GM18498 (cell line): ENCODE results near the gene HTR3D.
A peak's percentile ranks its signal among the peaks of the same experiment; 100 is the strongest.
"Not testable (repeated sequence)": the region's sequence is repeated elsewhere in the genome, so short reads cannot be mapped to it uniquely, and the experiment has no call there.

ENCODE experiments used
- ATAC-seq: cut with Tn5 transposase; IDR thresholded peaks from one replicate; pipeline ENCODE4 v1.9.1; 2021; ENCODE audit warnings: mild to moderate bottlenecking, moderate library complexity; ENCODE audit not compliant: unreplicated experiment

HTR3D gene, protein sequence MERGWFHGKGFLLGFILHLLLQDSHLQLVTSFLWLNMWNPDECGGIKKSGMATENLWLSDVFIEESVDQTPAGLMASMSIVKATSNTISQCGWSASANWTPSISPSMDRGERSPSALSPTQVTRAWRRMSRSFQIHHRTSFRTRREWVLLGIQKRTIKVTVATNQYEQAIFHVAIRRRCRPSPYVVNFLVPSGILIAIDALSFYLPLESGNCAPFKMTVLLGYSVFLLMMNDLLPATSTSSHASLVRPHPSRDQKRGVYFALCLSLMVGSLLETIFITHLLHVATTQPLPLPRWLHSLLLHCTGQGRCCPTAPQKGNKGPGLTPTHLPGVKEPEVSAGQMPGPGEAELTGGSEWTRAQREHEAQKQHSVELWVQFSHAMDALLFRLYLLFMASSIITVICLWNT

DNA sequence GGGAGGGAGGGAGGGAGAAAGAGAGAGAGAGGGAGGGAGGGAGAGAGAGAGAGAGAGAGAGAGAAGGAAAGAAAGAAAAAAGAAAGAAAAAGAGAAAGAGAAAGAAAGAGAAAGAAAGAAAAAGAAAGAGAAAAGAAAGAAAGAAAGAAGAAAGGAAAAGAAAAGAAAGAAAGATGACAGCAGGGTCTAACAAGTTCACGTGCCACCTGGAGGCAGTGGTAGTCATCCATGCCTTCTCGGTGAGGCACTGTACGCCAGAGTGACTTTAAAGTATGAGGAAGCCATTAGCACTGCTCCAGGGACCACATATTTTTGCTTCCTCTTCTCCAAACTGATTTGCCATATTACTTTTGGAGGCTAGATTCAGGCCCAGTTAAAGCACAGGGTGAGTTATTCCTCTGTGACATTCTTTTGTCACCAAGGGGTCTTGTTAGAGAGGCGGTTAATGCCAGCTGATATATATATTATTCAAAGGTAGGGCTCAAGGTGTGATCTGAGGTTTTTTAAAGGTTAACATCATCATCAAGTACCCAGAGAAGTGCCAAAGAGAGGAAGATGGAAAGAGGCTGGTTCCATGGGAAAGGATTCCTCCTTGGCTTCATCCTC, at the start of gene HTR3D:
Gene HTR3D (plus strand): TSS at position 556 of the 606 bp plus-strand sequence. CDS start 0 bp downstream, at position 556.
- ATAC-seq = no peak

DNA sequence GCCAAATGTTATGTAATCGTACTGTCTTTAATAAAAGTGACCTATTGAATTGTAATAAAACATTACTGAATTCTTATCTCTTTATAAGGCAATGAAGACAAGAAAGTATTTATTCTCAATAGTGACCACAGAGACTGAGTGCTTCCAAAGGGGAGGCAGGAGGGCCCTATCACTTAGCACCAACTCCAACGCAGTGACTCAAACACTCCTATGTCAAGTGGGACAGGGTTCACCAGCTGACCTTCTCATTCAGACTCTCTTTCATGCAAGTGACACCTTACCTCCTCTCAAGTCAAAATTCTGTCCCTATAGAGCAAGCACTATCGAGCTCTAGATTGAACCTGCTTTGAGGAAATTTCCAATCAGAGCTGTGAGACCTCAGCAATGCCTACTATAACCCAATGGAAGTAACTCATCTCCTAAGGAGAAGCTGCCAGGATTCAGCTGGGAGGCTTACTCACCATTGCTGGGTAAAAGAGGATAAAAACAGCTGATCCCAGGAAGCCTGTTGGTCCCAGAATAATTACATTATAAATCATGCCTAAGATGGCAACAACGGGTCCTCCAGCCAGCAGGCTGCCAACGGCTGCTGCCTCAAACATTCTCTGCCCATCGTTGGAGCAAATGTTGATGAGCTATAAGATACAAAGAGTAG, 49.4 kb upstream of the HTR3D start:
- no peak for ATAC-seq

DNA sequence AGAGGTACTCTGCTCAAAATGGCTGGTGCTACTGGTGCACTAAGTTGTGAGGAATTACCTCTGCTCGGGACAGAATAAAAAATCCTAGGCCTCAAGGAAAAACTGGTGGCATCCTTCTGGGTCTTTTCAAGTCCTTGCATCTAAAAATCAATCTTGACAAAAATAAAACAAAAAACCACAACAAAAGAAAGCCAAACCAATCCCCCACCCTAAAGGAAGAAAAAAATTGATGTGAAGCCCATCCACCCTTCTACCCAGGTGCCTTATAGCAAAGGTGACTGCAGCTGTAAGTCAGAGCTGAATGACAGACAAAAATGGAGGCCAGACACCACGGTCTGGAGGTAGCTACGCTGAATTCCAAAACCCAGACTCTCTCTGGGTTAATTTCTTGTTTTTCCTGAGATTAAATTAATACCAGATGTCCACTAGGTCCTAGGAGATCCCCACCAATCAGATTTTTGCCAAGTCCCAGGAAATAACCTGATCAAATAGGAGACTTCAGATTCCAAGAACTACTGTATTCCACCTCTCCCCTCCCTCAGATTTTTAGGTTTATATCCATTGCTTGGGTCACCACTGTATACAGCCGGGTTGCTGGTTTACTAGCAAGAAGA, 47.3 kb upstream of the HTR3D start:
- no peak for ATAC-seq

DNA sequence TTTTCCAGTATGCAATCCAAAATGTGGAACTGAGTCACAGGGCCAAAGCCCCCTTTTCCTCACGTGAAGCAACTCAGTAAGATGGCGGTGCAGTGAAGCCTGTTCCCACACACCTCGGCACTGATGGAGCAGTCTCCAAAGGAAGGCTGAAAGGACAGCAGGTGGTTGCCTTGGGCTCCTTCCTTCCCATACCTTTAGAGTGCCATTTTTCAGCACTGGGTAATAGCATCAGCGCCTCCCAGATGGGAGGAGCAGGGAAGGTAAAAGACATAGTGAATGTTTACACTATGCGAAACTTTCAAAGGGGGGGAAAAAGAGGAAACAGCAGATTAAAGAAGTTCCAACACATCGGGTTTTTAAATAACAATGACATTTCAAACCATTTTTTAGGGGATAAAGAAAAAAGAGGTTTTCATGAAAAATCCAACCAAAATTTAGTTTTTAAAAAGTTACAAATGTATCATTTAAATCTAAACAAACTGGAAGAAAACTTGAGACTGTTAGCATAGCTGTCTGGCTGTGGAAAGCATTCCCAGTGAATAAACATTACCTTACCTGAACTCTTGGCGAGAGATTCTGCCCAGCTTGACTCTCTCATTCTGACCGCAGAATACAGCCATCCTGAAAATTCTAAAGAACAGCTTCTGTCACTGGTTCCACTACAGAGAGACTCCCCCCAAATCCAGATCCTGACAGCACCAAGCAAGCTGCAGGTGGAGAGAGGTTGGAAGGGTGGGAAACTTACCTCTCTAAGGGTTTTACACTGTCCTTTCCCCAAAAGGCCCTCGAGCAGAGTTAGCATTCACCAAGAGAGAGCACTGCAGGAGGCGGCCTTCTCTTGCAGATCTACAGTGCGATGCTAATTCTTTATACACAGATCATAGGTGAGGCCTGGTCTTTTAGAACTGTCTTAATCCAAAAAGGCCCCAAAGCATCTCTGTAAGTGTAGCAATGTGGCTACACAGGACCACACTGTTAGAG, 46.5 kb upstream of the HTR3D start:
- ATAC-seq = no peak

DNA sequence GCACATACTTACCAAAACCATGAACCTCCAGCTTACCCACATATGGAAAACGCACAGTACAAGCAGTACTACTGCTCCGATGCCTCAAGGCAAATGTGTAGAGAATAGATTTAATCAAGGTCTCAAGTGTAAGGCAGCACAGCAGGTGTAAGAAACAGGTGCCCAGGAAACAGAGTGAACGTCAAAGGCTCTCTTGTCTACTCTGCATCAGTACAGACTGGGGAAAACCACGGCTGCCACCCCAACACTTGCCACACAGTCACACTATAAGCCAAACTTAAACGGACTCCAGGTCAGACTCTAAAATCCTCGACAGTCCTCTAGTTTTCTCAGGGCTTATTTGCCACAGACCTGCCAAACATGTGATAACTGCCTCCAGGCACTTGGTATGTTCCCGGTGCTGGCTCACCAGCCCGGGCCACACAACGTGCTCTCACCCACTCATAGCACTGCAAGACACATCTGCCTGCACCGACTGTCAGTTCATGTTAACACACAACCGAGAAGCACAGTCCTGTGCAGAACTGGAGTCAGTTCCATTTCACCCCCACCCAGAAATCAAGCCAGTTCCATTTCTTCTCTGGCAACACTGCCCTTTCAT, 44.4 kb upstream of the HTR3D start:
- ATAC-seq = no peak

DNA sequence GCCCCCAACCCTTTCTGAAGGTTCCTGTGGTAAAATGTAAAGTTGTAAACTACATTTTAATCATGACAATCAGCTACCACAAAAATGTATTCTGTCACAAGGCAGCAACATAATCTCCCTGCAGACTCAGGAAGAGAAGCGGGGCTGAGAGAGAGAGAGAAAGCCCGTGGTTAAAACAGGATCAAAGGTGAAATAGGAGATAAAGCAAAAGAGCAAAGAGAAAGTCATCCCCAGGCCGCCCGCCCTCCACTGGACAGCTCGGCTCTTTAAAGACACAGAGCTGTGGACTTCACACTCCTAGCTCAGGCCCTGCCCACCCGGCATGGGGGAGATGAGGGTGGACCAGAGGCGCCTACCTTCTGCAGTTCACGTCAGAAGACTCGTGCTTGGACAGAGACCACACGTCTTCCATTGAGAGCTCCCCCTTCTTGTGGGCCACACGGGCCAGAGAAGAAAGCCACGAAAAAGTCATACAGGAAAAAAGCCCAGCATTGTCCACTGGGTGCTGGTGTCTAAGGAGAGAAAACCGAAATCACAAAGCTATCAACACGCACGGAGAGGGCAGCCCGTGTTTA, 43.2 kb upstream of the HTR3D start:
- no peak for ATAC-seq

DNA sequence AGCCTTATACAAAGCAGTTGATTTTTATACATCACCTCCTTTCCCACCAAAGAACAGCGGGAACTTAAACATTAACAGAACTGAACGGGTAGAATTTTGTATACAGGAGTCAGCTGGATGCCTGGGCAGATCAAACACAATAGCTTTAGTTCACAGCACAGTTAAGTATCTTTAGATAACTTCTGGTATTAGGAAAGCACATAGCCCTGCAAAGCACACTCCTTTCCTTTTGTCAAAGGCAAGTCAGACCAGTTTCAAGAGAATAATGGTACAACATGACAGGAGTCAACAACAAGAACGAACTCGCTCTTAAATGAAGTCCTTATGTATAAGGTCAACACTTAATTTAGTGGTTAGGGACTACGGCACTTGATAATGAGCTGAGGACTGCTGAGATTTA, 40.1 kb upstream of the HTR3D start:
- no peak for ATAC-seq

DNA sequence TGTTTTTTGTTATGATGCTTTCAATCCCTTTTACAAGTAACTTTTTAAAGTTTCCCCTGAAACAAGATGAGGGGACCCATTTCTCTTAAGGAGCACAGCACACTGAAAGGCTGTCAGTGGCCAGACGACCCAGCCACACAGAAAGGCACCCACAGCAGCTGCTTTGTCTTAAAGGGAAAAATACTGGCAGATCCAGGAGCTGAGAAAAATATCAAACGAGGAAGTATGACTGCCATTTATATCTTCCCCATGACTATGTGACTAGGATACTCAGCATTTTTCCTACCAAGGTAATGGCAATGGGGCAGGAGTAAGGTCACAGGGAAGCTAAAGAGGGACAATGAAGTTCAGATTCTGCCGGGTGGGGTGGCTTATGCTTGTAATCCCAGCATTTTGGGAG, 29.8 kb upstream of the HTR3D start:
- ATAC-seq = no peak

DNA sequence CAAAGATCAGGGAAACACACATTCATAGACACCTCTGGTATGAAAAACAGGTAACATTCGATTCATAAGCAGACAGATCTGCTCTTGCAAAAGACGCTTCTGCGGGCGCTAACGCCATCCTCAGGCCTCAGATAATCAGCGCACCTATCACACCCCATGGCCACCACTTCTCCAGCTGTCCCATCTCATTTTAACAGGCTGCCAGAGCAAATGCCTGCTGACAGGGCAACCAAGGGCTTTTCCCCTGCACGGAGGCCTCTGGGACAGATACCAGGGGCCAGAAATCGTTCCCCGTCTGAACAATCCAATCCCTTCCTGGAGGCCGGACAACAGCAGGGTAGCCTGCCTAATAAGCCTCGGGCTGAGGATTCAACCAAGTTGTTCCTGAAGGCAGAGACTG, 29.1 kb upstream of the HTR3D start:
- ATAC-seq = no peak

DNA sequence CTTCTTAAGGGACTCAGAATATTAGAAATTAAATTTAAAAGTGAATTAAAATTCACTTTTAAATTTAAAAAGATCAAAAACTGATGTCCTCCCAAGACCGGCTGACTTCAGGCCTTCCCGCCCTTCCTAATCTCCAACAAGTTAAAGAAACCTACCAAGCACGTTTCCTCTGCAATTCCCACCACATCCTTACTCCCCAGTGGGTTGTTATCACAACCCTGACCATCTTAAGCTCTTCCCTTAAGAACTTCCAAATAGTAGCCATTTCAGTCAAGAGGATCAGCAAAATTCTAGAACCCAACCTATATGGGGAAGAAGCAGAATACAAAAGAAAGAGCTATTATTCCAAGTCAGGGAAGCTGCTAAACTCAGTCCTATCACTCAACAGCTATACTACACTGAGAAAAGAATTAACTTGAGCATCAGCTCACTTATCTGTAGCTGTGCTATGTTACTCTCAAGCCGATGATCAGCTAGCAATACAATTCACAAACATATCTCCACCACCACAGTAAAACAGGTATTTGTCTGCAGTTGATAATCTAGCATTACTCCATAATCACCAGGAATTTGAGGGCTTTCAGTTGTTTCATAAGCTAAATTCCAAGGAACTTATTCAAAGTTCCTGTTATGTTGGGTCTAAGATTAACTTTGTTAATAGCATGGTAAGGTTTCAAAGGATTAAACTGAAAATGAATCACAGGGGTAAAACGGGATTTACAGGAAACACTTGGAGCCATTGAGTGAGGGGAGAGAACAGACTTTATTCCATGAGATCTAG, 28.2 kb upstream of the HTR3D start:
- no peak for ATAC-seq

DNA sequence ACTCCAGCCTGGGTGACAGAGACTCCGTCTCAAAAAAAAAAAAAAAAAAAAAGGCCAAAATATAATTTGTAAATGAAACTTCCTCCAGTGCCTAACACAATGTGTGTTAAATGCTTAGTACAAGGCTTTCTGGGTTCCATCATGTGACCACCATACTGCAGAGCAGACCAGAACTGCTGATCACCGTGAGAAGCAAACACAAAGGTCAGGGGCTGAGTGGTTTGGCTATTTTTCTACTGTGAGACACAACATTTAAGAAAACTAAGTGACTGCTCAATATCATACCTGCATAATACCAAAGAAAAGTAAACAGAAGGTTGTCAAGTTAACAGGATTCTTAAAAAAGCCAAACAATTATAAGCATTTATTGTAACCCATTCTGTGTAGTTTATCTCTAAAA, 27.1 kb upstream of the HTR3D start:
- no peak for ATAC-seq

DNA sequence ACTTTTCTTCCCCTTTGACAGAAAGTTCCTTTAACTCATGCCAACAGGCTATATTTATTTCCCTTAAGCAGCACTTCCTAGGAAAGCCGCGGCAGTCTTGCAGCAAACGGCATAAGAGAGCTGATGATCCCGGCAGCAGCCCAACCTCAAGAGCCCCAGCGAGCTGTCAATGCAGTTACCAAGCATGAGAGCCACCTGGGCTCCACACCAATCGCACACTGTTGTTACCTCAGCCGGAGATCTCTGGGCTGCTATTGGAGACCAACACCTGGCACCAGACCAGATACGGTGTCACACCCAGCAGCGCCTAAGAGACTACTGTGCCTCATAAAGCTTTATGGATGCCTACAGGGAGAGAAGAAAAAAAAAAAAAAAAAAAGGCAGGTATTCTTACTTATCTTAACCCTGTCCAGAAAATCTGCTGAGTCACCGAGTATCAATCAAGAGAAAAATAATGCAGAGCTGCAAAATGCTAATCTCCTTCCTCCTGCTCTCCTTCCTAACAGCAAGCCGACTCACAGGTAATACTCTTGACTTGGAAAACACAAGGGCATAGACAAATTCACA, 25.5 kb upstream of the HTR3D start:
- peak; percentile 69 for ATAC-seq

DNA sequence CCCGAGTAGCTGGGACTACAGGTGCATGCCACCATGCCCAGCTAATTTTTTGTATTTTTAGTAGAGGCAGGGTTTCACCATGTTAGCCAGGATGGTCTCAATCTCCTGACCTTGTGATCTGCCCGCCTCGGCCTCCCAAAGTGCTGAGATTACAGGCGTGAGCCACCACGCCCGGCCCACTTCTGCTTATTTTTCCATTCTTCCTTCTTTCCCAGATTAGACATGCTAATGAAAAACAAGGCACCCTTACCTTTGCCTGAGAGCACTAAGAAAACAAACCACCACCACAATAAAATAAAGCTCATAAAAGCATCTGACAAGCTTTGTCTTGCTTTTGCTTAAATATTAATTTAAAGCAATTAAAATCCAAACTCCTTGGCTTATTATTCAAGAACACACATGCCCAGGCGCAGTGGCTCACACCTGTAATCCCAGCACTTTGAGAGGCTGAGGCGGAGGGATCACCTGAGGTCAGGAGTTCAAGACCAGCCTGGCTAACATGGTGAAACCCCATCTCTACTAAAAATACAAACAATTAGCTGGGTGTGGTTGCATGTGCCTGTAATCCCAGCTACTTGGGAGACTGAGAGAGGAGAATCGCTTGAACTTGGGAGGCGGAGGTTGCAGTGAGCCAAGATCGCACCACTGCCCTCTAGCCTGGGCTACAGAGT, 24.3 kb upstream of the HTR3D start:
- not testable (repeated sequence) for ATAC-seq

DNA sequence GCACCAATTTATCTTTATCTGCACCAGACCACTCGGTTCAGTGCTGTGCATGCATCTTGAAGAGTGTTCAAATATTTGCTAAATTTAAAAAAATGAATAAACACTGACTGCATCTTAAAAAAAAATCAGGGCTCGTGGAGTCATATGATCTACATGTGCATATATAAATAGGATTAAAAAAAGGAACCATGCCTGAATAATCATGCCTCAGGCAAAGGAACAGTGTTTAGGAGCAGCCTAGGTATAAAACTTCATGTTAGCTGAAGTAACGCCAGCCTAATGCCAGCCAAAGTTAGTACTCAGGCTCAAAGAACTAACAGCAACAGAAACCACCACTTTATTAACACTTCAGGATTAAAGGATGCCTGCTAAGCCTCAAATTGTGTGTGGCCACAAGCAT, 23.4 kb upstream of the HTR3D start:
- no peak for ATAC-seq

DNA sequence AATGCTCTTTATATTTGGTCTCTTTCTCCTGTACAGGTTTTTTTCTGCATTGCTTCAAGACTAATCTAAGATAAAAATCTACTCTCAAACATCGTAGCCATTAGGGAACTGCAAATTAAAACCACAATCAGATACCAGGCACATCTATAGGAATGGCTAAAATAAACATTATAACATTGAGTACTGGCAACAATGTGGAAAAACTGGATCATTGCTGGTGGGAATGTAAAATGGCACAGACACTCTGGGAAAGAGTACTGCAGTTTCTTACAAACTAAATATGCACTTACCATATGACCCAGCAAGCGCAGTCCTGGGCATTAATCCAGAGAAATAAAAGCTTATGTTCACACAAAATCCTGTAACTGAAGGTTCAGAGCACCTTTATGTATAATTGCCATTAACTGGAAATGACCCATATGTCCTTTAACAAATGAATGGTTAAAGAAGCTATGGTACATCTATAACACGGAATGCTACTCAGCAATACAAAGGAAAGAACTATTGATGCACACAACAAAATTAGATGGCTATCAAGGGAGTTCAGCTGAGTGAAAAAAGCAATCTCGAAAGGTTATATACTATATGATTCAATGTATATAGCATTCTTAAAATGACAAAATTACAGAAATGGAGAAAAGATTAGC, 20.2 kb upstream of the HTR3D start:
- ATAC-seq = no peak

DNA sequence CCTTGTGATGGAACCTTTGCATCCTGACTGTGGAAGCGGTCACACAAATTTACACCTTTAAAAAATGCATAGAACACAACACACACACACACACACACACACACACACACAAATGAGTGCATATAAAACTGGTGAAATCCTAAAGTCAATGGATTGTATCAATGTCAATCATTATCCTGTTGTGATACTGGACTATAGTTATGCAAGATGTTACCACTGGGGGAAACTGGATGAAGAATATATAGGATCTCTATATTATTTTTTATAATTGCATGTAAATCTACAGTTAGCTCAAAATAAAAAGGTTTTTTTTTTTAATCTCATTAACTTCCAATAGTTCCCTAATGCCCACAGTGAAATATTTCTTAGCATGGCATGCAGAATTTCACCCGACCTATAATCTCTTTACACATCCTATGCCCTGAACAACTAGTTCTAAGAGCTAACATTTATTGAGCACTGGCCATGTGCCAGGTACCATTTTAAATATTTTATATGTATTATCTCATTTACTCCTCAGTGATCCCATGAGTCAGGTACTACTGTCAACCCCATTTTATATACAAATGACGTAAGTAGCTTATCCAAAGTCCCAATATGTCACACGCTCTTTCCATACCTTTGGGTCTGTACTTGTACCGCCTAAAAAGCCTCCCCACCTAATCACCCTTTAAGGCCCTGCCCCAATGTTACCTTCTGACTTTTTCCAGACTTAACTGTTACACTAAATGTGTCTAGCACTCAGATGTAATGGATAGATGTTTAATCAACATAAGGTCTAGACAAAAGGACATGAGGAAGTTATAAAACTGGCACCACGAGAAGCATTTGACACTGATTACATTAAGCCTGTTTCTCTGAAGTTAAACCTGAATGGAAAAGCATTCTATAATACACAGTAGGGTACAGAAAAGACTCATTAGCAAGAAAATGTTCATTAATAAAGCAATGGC, 19.3 kb upstream of the HTR3D start:
- ATAC-seq = no peak
